ENCODE results near the gene LAMTOR3. TPM values are rescaled to one million over a fixed set of nuclear protein-coding genes. Genes with fewer than 3 reads are reported as not detected.

Gene LAMTOR3
- total RNA-seq: 10 to 100 TPM; 14.7 to 24.6 (median 18.9) TPM
- long read RNA-seq, full-length matches to known transcripts: 5 of 6 reads
- long read RNA-seq, partial matches to known transcripts: 0 of 6 reads
- long read RNA-seq, other reads (novel, unspliced or antisense): 1 of 6 reads

DNA sequence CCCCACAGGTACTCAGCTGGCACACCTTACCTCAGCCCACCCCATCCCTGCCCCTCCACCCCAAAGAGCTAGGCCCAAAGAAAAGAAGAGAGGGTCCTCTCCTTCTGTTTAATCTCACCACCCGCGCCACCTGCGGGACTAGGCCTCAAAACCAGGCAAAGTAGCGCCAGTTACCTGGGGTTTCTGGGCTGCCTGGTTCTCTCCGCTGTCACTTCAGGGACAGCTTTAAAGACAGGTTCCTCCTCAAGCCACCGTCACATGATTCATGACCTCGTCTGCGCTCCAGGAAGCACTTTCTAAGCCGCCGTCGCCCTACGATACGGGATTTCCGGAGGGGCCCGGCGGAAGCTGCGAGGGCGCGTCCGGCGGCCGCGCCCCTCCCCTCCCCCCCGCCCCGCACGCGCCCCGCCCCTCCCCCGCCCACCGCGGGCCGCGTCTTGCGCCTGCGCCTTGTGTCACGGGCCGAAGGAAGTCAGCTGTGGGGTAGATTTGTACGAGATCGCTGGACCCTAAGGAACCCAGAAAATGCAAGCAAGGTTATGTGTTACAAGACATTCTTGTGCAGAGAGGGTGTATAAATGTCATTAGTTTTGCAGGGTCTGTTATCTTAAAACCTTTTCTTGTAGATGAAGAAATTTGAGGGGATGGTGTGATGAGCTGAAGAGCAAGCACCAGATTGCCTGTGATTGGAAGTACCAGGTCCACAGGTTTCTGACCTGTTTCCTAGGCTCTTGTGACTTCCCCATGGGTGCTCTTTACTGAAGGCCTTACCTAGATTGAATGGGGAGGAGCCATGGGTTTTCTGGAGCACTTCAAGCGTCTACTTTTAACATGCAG, at the start of gene LAMTOR3:
Gene LAMTOR3 (minus strand): TSS at position 267 of the 837 bp plus-strand sequence. CDS start 464 bp downstream, outside the sequence.
- ATAC-seq: peak; percentile 99 to 100 (median 100)

GRCh38 chr4:99938243-99938753, 44.1 kb upstream of the LAMTOR3 start:
- H3K4me1 ChIP-seq: peaks cover 0 to 5% (median 0%) of the 10 kb centered on the region in 4 donors
- TF ChIP-seq POLR2A (IDR thresholded peaks at IDR 0.05): no peak
- TF ChIP-seq, protein P1, sequence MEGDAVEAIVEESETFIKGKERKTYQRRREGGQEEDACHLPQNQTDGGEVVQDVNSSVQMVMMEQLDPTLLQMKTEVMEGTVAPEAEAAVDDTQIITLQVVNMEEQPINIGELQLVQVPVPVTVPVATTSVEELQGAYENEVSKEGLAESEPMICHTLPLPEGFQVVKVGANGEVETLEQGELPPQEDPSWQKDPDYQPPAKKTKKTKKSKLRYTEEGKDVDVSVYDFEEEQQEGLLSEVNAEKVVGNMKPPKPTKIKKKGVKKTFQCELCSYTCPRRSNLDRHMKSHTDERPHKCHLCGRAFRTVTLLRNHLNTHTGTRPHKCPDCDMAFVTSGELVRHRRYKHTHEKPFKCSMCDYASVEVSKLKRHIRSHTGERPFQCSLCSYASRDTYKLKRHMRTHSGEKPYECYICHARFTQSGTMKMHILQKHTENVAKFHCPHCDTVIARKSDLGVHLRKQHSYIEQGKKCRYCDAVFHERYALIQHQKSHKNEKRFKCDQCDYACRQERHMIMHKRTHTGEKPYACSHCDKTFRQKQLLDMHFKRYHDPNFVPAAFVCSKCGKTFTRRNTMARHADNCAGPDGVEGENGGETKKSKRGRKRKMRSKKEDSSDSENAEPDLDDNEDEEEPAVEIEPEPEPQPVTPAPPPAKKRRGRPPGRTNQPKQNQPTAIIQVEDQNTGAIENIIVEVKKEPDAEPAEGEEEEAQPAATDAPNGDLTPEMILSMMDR (IDR thresholded peaks at IDR 0.05): no peak
- DNase-seq (no peak), ATAC-seq (no peak)
- H3K36me3 ChIP-seq: no peaks in the 10 kb centered on the region
- peaks cover 0 to 3% (median 0%) of the 10 kb centered on the region in 4 donors for H3K9me3 ChIP-seq
- WGBS (ENCODE audit: insufficient coverage, low coverage, low lambda C conversion rate, missing lambda C conversion rate): 89% methylated on average over 3 of the region's 3 CpGs
- intact Hi-C loops (cut with DNase I): no loop called here
- H3K4me3 ChIP-seq: no peak overlapping the region
- no peak overlapping the region for H3K27ac ChIP-seq
- H3K27me3 ChIP-seq: no peaks in the 10 kb centered on the region

More for the DNA sequence above, at the start of gene LAMTOR3:
- Histone ChIP-seq H3K27me3 (no peaks in the 10 kb centered on the region), H3K4me3 (peak within 1 kb of the TSS; percentile 73 to 88 (median 80)), H3K27ac (peak within 1 kb of the TSS; percentile 49 to 69 (median 69)), H3K9me3 (no peaks in the 10 kb centered on the region), H3K4me1 (peaks cover 0 to 6% (median 2%) of the 10 kb centered on the region in 4 donors), H3K36me3 (peaks cover 0 to under 1% (median 0%) of the 10 kb centered on the region in 4 donors)
- WGBS (ENCODE audit: insufficient coverage, low coverage, low lambda C conversion rate, missing lambda C conversion rate): 3% methylated on average over 30 of the region's 40 CpGs
- intact Hi-C loops (cut with DNase I): loop anchor here in 1 of 2 donors (10.0 kb wide), 1 partner anchor 50 kb away; the partner anchor contains the start of gene DNAJB14
- TF ChIP-seq, protein P1 (IDR thresholded peaks at IDR 0.05): no peak
- no peak for TF ChIP-seq POLR2A (IDR thresholded peaks at IDR 0.05)
- peak; percentile 91 to 95 (median 95) for DNase-seq

DNA sequence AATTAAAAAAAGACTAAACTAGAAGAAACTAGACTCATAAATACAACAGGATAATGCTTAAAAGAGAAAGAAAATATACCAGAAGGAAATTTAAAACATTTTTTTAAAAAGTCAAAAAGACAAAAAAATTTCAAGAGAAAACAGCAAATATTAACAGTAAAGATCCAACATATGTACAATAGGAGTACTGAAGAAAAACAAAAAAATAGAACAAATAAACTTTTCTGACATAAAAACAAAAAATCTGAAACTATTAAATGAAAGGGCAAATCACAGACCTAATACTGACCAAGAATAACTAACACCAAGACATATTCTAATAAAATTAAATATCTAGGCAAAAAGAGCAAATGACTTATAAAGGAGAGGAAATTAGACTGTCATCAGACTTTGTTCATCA, 40.7 kb upstream of the LAMTOR3 start:
- DNase-seq: no peak
- Histone ChIP-seq H3K4me3 (no peak overlapping the region), H3K36me3 (no peaks in the 10 kb centered on the region), H3K27ac (no peak overlapping the region), H3K27me3 (no peaks in the 10 kb centered on the region), H3K4me1 (no peaks in the 10 kb centered on the region), H3K9me3 (peaks cover 0 to 3% (median 0%) of the 10 kb centered on the region in 4 donors)
- intact Hi-C loops (cut with DNase I): no loop called here
- TF ChIP-seq POLR2A (IDR thresholded peaks at IDR 0.05): no peak
- TF ChIP-seq, protein P1 (IDR thresholded peaks at IDR 0.05): no peak
- no peak for ATAC-seq

DNA sequence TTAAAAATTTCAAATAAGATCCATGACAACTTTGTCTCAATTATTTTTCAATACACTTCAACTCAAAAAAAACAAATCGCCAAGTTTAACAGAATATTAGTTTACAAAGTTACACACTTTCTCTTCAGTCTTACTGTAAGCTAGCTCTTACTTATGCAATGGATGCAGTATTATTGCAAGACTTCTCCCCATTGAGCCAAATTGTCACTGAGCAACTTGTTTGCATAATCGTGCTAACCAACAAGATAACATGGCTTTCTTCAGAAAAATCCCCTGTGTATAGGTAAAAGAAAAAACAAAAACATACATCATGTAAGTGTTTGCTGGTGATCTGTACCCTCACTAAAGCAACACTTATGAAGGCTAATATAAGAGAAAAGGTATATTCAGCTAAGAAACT, 33.3 kb upstream of the LAMTOR3 start:
- Histone ChIP-seq H3K9me3 (no peaks in the 10 kb centered on the region), H3K27ac (no peak overlapping the region), H3K36me3 (no peaks in the 10 kb centered on the region), H3K27me3 (no peaks in the 10 kb centered on the region), H3K4me3 (no peak overlapping the region), H3K4me1 (no peaks in the 10 kb centered on the region)
- TF ChIP-seq, protein P1 (IDR thresholded peaks at IDR 0.05): no peak
- TF ChIP-seq POLR2A (IDR thresholded peaks at IDR 0.05): no peak
- no peak for ATAC-seq
- intact Hi-C loops (cut with DNase I): no loop called here
- no peak for DNase-seq
- WGBS (ENCODE audit: insufficient coverage, low coverage, low lambda C conversion rate, missing lambda C conversion rate): 78% methylated on average over 2 of the region's 2 CpGs

Data from right lobe of liver (tissue), 6 donors.